HEK293 (cell line): ENCODE data around the gene CDS1.

ENCODE experiments used
- CTCF ChIA-PET: fragments of 350-600 bp; formaldehyde crosslinking; extraction: SDS; loops from one replicate; lab custom pipeline; 2021; ENCODE audit warnings: antibody characterized with exemption; lab: Yijun Ruan, JAX
- POLR2A ChIA-PET: fragments of 300-600 bp; formaldehyde crosslinking; extraction: SDS; loops from one replicate; lab custom pipeline; 2020; ENCODE audit warnings: antibody characterized with exemption, inconsistent platforms; lab: Yijun Ruan, JAX
- H3K27ac ChIP-seq: fragments of 200-500 bp; sonication (Bioruptor generic); 2 replicates; pipeline ENCODE4 v1.5.1; 2014; ENCODE audit warnings: low read depth, low read length, control low read depth, inconsistent platforms; ENCODE audit errors: extremely low read depth
- H3K36me3 ChIP-seq, 2 experiments: fragments of 200-500 bp in 1 of 2; sonication (Bioruptor generic) in 1 of 2; 1 replicate in 1 of 2; 2 replicates in 1 of 2; pipeline ENCODE4 v1.5.1; 2014 to 2017; ENCODE audit warnings: inconsistent platforms in 2 of 2, low read length in 2 of 2; ENCODE audit not compliant: control insufficient read depth in 2 of 2, insufficient read depth in 1 of 2
- H3K4me1 ChIP-seq: fragments of 200-500 bp; sonication (Bioruptor generic); 2 replicates; pipeline ENCODE4 v1.5.1; 2014; ENCODE audit warnings: mild to moderate bottlenecking, low read length, inconsistent platforms; ENCODE audit not compliant: control insufficient read depth, insufficient read depth
- H3K4me3 ChIP-seq: 2 replicates; pipeline ENCODE4 v1.5.1; 2011; ENCODE audit warnings: low read depth, mild to moderate bottlenecking, control low read depth, low read length, moderate library complexity
- H3K9me3 ChIP-seq: fragments of 200-500 bp; sonication (Bioruptor generic); 2 replicates; pipeline ENCODE4 v1.5.1; 2014; ENCODE audit warnings: low read depth, low read length, inconsistent platforms; ENCODE audit not compliant: control insufficient read depth, insufficient read depth
- BCL11B ChIP-seq: fragments of 450-650 bp; formaldehyde crosslinking; IDR thresholded peaks from 2 replicates; pipeline ENCODE4 v1.5.1; 2016; ENCODE audit warnings: low read depth, missing biosample characterization, missing genetic modification characterization
- EGR2 ChIP-seq: fragments of 450-650 bp; formaldehyde crosslinking; IDR thresholded peaks from 2 replicates; pipeline ENCODE4 v1.5.1; 2016; ENCODE audit warnings: low read depth, missing biosample characterization, missing genetic modification characterization
- HOXA7 ChIP-seq: sonication (generic); formaldehyde crosslinking; IDR thresholded peaks from 2 replicates; pipeline ENCODE4 v1.8.1; 2022; ENCODE audit warnings: missing genetic modification reagents, borderline replicate concordance
- OSR2 ChIP-seq: fragments of 450-650 bp; formaldehyde crosslinking; IDR thresholded peaks from 2 replicates; pipeline ENCODE4 v1.5.1; 2016; ENCODE audit warnings: missing biosample characterization, missing genetic modification characterization
- SCRT2 ChIP-seq: fragments of 450-650 bp; formaldehyde crosslinking; IDR thresholded peaks from 2 replicates; pipeline ENCODE4 v1.5.1; 2016; ENCODE audit warnings: missing biosample characterization, missing genetic modification characterization
- SP3 ChIP-seq: fragments of 450-650 bp; formaldehyde crosslinking; IDR thresholded peaks from 2 replicates; pipeline ENCODE4 v1.5.1; 2016; ENCODE audit warnings: missing biosample characterization, missing genetic modification characterization
- WT1 ChIP-seq: fragments of 450-650 bp; formaldehyde crosslinking; IDR thresholded peaks from 2 replicates; pipeline ENCODE4 v1.5.1; 2016; ENCODE audit warnings: missing biosample characterization, missing genetic modification characterization
- ZBTB10 ChIP-seq: fragments of 450-650 bp; formaldehyde crosslinking; IDR thresholded peaks from 2 replicates; pipeline ENCODE4 v1.5.1; 2016; ENCODE audit warnings: missing biosample characterization, missing genetic modification characterization
- ZBTB8A ChIP-seq: fragments of 450-650 bp; formaldehyde crosslinking; IDR thresholded peaks from 2 replicates; pipeline ENCODE4 v1.5.1; 2016; ENCODE audit warnings: missing biosample characterization, missing genetic modification characterization
- ZEB2 ChIP-seq: fragments of 450-650 bp; formaldehyde crosslinking; IDR thresholded peaks from 2 replicates; pipeline ENCODE4 v1.5.1; 2016; ENCODE audit warnings: missing biosample characterization, missing genetic modification characterization
- ZFHX2 ChIP-seq: fragments of 450-650 bp; formaldehyde crosslinking; conservative IDR thresholded peaks from 2 replicates; pipeline ENCODE4 v1.5.1; 2016; ENCODE audit warnings: missing biosample characterization, missing genetic modification characterization
- ZFP37 ChIP-seq: fragments of 450-650 bp; formaldehyde crosslinking; IDR thresholded peaks from 2 replicates; pipeline ENCODE4 v1.5.1; 2016; ENCODE audit warnings: missing biosample characterization, missing genetic modification characterization
- ZNF140 ChIP-seq: fragments of 450-650 bp; formaldehyde crosslinking; IDR thresholded peaks from 2 replicates; pipeline ENCODE4 v1.5.1; 2016; ENCODE audit warnings: missing biosample characterization, missing genetic modification characterization
- ZNF157 ChIP-seq: fragments of 450-650 bp; formaldehyde crosslinking; IDR thresholded peaks from 2 replicates; pipeline ENCODE4 v1.5.1; 2016; ENCODE audit warnings: missing biosample characterization, missing genetic modification characterization
- ZNF202 ChIP-seq: fragments of 450-650 bp; formaldehyde crosslinking; IDR thresholded peaks from 2 replicates; pipeline ENCODE4 v1.5.1; 2016; ENCODE audit warnings: missing biosample characterization, missing genetic modification characterization, borderline replicate concordance
- ZNF341 ChIP-seq: fragments of 450-650 bp; formaldehyde crosslinking; IDR thresholded peaks from 2 replicates; pipeline ENCODE4; 2016; ENCODE audit warnings: low read depth, missing biosample characterization, missing genetic modification characterization
- ZNF426 ChIP-seq: fragments of 450-650 bp; formaldehyde crosslinking; IDR thresholded peaks from 2 replicates; pipeline ENCODE4 v1.5.1; 2017; ENCODE audit warnings: missing biosample characterization, missing genetic modification characterization, mild to moderate bottlenecking, inconsistent platforms, moderate library complexity
- ZNF580 ChIP-seq: fragments of 450-650 bp; formaldehyde crosslinking; IDR thresholded peaks from 2 replicates; pipeline ENCODE4 v1.5.1; 2016; ENCODE audit warnings: missing biosample characterization, missing genetic modification characterization
- ZNF600 ChIP-seq: fragments of 450-650 bp; formaldehyde crosslinking; IDR thresholded peaks from 2 replicates; pipeline ENCODE4 v1.5.1; 2016; ENCODE audit warnings: missing biosample characterization, missing genetic modification characterization
- ZNF610 ChIP-seq: fragments of 450-650 bp; formaldehyde crosslinking; IDR thresholded peaks from 2 replicates; pipeline ENCODE4 v1.5.1; 2016; ENCODE audit warnings: missing biosample characterization, missing genetic modification characterization, borderline replicate concordance
- ZNF677 ChIP-seq: fragments of 450-650 bp; IDR thresholded peaks from 2 replicates; pipeline ENCODE4 v1.5.0; 2018; ENCODE audit warnings: missing biosample characterization, mild to moderate bottlenecking, missing genetic modification characterization, moderate library complexity
- ZNF707 ChIP-seq: fragments of 450-650 bp; formaldehyde crosslinking; IDR thresholded peaks from 2 replicates; pipeline ENCODE4 v1.5.1; 2016; ENCODE audit warnings: missing biosample characterization, missing genetic modification characterization
- TF ChIP-seq, protein P1 (sequence below): fragments of 450-650 bp; formaldehyde crosslinking; optimal IDR thresholded peaks from 2 replicates; pipeline ENCODE3; 2016; ENCODE audit warnings: missing biosample characterization, mild to moderate bottlenecking, missing genetic modification characterization
- TF ChIP-seq, protein P2 (sequence below): fragments of 450-650 bp; formaldehyde crosslinking; IDR thresholded peaks from 2 replicates; pipeline ENCODE4 v1.5.1; 2016; ENCODE audit warnings: missing biosample characterization, missing genetic modification characterization
- TF ChIP-seq, protein P3 (sequence below): fragments of 450-650 bp; formaldehyde crosslinking; IDR thresholded peaks from 2 replicates; pipeline ENCODE4 v1.5.1; 2017; ENCODE audit warnings: missing biosample characterization, missing genetic modification characterization
- TF ChIP-seq, protein P4 (sequence below): fragments of 450-650 bp; formaldehyde crosslinking; IDR thresholded peaks from 2 replicates; pipeline ENCODE4 v1.5.1; 2016; ENCODE audit warnings: missing biosample characterization, missing genetic modification characterization

Gene CDS1

GRCh38 chr4:84582302-84582987 lies 482 bp upstream of the CDS1 start:
- H3K4me3 ChIP-seq = peak overlapping the region; percentile 84
- peak overlapping the region; percentile 2; the same call in 1 of the 2 replicates for H3K27ac ChIP-seq
- no peaks in the 10 kb centered on the region for H3K4me1 ChIP-seq
- ChIA-PET CTCF (interaction anchor here (0.6 to 1.5 kb wide), 5 partner anchors 14 to 389 kb away, joined by 3 to 5 read pairs (median 3); no protein-coding TSS in a partner anchor), POLR2A (interaction anchor here (0.8 to 1.1 kb wide), 5 partner anchors 10 to 384 kb away, joined by 3 to 8 read pairs (median 4); partner anchors contain the start of genes NKX6-1 and WDFY3)
- H3K9me3 ChIP-seq = no peaks in the 10 kb centered on the region
- H3K36me3 ChIP-seq = no peaks in the 10 kb centered on the region
- TF ChIP-seq ZEB2 (tag by site-specific recombination) = peak; percentile 69; the same call in 1 of the 2 replicates
- no peak for TF ChIP-seq ZBTB10
- TF ChIP-seq ZNF610 = peak; percentile 37; the same call in 1 of the 2 replicates
- TF ChIP-seq ZFHX2 (tag by site-specific recombination) = peak; percentile 94
- TF ChIP-seq ZNF677 = no peak
- peak; percentile 66; the same call in 1 of the 2 replicates for TF ChIP-seq ZNF600 (tag by site-specific recombination)
- TF ChIP-seq, protein P1, sequence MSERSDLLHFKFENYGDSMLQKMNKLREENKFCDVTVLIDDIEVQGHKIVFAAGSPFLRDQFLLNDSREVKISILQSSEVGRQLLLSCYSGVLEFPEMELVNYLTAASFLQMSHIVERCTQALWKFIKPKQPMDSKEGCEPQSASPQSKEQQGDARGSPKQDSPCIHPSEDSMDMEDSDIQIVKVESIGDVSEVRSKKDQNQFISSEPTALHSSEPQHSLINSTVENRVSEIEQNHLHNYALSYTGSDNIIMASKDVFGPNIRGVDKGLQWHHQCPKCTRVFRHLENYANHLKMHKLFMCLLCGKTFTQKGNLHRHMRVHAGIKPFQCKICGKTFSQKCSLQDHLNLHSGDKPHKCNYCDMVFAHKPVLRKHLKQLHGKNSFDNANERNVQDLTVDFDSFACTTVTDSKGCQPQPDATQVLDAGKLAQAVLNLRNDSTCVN = no peak
- TF ChIP-seq, protein P2, sequence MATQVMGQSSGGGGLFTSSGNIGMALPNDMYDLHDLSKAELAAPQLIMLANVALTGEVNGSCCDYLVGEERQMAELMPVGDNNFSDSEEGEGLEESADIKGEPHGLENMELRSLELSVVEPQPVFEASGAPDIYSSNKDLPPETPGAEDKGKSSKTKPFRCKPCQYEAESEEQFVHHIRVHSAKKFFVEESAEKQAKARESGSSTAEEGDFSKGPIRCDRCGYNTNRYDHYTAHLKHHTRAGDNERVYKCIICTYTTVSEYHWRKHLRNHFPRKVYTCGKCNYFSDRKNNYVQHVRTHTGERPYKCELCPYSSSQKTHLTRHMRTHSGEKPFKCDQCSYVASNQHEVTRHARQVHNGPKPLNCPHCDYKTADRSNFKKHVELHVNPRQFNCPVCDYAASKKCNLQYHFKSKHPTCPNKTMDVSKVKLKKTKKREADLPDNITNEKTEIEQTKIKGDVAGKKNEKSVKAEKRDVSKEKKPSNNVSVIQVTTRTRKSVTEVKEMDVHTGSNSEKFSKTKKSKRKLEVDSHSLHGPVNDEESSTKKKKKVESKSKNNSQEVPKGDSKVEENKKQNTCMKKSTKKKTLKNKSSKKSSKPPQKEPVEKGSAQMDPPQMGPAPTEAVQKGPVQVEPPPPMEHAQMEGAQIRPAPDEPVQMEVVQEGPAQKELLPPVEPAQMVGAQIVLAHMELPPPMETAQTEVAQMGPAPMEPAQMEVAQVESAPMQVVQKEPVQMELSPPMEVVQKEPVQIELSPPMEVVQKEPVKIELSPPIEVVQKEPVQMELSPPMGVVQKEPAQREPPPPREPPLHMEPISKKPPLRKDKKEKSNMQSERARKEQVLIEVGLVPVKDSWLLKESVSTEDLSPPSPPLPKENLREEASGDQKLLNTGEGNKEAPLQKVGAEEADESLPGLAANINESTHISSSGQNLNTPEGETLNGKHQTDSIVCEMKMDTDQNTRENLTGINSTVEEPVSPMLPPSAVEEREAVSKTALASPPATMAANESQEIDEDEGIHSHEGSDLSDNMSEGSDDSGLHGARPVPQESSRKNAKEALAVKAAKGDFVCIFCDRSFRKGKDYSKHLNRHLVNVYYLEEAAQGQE (tag by site-specific recombination) = peak; percentile 30; the same call in 1 of the 2 replicates
- TF ChIP-seq SP3 (tag by site-specific recombination) = peak; percentile 86
- no peak for TF ChIP-seq ZNF202 (tag by site-specific recombination)
- TF ChIP-seq ZNF707 (tag by site-specific recombination) = no peak
- TF ChIP-seq HOXA7 (CRISPR knock-in tag) = no peak
- TF ChIP-seq, protein P3, sequence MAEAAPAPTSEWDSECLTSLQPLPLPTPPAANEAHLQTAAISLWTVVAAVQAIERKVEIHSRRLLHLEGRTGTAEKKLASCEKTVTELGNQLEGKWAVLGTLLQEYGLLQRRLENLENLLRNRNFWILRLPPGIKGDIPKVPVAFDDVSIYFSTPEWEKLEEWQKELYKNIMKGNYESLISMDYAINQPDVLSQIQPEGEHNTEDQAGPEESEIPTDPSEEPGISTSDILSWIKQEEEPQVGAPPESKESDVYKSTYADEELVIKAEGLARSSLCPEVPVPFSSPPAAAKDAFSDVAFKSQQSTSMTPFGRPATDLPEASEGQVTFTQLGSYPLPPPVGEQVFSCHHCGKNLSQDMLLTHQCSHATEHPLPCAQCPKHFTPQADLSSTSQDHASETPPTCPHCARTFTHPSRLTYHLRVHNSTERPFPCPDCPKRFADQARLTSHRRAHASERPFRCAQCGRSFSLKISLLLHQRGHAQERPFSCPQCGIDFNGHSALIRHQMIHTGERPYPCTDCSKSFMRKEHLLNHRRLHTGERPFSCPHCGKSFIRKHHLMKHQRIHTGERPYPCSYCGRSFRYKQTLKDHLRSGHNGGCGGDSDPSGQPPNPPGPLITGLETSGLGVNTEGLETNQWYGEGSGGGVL (tag by site-specific recombination) = peak; percentile 83
- TF ChIP-seq, protein P4, sequence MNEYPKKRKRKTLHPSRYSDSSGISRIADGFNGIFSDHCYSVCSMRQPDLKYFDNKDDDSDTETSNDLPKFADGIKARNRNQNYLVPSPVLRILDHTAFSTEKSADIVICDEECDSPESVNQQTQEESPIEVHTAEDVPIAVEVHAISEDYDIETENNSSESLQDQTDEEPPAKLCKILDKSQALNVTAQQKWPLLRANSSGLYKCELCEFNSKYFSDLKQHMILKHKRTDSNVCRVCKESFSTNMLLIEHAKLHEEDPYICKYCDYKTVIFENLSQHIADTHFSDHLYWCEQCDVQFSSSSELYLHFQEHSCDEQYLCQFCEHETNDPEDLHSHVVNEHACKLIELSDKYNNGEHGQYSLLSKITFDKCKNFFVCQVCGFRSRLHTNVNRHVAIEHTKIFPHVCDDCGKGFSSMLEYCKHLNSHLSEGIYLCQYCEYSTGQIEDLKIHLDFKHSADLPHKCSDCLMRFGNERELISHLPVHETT (tag by site-specific recombination) = no peak; the same call in 1 of the 2 replicates
- TF ChIP-seq ZNF140 = peak; percentile 89
- no peak for TF ChIP-seq BCL11B (tag by site-specific recombination)
- TF ChIP-seq WT1 (tag by site-specific recombination) = no peak; the same call in 1 of the 2 replicates
- no peak for TF ChIP-seq OSR2 (tag by site-specific recombination)
- peak; percentile 39 for TF ChIP-seq ZNF341 (tag by site-specific recombination)
- TF ChIP-seq SCRT2 (tag by site-specific recombination) = peak; percentile 94
- TF ChIP-seq ZNF157 (tag by site-specific recombination) = no peak
- peak; percentile 26; the same call in 1 of the 2 replicates for TF ChIP-seq ZFP37 (tag by site-specific recombination)
- TF ChIP-seq ZBTB8A (tag by site-specific recombination) = peak; percentile 47
- TF ChIP-seq EGR2 = peak; percentile 95
- no peak for TF ChIP-seq ZNF580 (tag by site-specific recombination)
- no peak for TF ChIP-seq ZNF426 (tag by site-specific recombination)
